Ovary (tissue), 3 donors: Measurements from ENCODE around the gene CCNG2.

Experiments used
- CTCF ChIP-seq, 3 donors: fragments of 450-650 bp in 2 of 3; fragments of 200-600 bp in 1 of 3; IDR thresholded peaks; one replicate each; pipeline versions ENCODE4 v1.5.1 to v1.8.0; 2016 to 2022; ENCODE audit warnings: antibody characterized with exemption in 3 of 3, mild to moderate bottlenecking in 1 of 3
- POLR2A ChIP-seq: fragments of 450-650 bp; IDR thresholded peaks from one replicate; pipeline ENCODE4 v1.6.1; 2017; ENCODE audit warnings: antibody characterized with exemption, mild to moderate bottlenecking, moderate library complexity
- donor health status: DM: no; HTN: no; CAD: no.

DNA sequence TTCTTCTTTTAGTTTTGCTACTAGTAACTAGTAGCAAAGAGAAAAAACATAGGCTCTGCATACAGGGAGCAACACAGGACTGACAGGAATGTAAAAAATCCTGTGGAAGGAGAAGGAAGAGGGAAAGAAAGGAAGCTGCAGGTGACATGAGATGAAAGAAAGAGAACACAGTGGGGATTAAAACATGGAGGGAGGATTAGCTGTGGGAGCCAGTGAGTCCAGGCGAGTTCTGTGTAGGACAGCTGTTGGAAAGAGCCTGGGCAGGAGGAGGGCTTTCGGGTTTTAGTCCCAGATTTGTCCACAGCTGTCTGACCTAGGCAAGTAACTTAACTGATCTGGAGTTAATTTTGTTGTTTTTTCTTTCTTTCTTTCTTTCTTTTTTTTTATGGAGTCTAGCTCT, 21.6 kb downstream of the CCNG2 start:
- TF ChIP-seq CTCF (IDR thresholded peaks at IDR 0.05) (no peak), POLR2A (no peak)
